NCI-H2029 (cell line): Measurements from ENCODE around the gene FAM131A.
"Not testable (repeated sequence)": the region's sequence is repeated elsewhere in the genome, so short reads cannot be mapped to it uniquely, and the experiment has no call there.

ENCODE experiments used
- DNase-seq: peaks from one replicate; lab custom pipeline; 2025; lab: John Stamatoyannopoulos, UW

FAM131A gene

GRCh38 chr3:184339451-184340135 lies 2.2 kb downstream of the FAM131A start:
- DNase-seq = not testable (repeated sequence)

GRCh38 chr3:184341925-184342324 lies 4.5 kb downstream of the FAM131A start:
- DNase-seq = peak; percentile 96

DNA sequence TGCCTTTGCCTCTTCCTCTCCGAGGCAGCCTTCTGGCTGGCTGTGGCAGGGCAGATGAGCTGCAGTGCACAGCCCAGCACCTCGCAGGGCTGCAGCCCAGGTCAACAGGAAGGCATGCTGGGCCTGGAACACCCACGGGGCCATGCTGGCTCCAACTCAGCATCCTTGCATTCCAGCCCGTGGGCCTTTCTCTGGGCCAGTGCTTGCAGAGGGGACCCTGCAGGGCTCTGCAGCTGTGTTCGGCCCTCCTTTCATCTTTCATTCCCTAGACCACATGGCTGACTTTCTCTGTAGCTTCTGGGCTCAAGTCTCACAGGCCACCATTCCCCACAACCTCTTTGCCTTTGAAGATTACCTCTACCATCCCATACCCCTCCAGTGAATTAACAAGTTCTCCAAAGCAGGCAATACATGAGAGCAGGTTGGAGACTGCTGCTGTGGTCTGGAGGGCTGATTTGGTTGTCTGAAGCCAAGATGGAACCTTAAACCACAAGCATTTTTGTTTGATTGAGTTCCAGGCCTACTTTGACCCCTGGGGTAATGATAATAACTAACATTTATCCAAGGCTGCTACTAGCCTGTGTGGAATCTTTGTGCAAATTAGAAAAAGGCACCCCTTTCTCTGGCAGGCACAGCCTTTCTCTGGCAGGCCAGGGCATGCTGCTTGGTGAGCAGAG lies 5.9 kb downstream of the FAM131A start:
- DNase-seq = no peak

DNA sequence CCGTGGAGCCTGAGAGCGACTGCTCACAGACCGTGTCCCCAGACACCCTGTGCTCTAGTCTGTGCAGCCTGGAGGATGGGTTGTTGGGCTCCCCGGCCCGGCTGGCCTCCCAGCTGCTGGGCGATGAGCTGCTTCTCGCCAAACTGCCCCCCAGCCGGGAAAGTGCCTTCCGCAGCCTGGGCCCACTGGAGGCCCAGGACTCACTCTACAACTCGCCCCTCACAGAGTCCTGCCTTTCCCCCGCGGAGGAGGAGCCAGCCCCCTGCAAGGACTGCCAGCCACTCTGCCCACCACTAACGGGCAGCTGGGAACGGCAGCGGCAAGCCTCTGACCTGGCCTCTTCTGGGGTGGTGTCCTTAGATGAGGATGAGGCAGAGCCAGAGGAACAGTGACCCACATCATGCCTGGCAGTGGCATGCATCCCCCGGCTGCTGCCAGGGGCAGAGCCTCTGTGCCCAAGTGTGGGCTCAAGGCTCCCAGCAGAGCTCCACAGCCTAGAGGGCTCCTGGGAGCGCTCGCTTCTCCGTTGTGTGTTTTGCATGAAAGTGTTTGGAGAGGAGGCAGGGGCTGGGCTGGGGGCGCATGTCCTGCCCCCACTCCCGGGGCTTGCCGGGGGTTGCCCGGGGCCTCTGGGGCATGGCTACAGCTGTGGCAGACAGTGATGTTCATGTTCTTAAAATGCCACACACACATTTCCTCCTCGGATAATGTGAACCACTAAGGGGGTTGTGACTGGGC lies 7.3 kb downstream of the FAM131A start:
- no peak for DNase-seq

DNA sequence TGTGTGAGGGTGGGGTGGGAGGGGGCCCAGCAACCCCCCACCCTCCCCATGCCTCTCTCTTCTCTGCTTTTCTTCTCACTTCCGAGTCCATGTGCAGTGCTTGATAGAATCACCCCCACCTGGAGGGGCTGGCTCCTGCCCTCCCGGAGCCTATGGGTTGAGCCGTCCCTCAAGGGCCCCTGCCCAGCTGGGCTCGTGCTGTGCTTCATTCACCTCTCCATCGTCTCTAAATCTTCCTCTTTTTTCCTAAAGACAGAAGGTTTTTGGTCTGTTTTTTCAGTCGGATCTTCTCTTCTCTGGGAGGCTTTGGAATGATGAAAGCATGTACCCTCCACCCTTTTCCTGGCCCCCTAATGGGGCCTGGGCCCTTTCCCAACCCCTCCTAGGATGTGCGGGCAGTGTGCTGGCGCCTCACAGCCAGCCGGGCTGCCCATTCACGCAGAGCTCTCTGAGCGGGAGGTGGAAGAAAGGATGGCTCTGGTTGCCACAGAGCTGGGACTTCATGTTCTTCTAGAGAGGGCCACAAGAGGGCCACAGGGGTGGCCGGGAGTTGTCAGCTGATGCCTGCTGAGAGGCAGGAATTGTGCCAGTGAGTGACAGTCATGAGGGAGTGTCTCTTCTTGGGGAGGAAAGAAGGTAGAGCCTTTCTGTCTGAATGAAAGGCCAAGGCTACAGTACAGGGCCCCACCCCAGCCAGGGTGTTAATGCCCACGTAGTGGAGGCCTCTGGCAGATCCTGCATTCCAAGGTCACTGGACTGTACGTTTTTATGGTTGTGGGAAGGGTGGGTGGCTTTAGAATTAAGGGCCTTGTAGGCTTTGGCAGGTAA lies 8.1 kb downstream of the FAM131A start:
- peak; percentile 76 for DNase-seq

DNA sequence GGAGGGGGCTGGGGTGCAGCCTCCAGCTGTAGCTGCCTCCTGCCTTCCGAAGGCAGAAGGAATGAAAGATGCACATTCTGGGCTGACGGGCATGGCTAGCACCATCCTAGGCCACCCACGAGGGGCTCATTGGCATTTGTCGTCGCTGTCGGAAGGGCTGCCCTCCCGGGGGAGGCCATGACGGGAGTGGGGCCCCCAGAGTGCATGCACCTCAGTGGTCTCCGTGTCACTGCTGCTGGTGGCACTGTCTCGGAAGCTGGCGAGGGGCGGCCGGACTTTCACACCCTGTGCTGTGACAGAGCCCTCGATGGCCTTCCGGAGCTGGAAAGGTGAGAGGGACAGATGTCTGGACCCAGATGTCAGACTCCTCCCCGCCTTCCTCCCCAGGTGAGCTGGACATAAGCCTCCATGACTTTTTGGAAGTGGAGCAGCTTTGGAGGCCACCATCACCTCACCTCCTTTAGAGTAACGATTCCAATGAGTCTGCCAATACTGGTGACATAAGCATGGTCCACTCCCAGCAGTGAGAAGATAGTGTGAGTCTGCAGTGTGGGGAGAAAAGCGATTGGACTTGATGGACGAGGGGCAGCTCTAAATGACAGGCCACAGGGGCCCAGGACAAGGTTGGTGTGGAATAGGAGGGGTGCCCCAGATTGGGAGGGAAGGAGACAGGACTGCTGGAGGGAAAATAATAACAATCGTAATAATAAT lies 9.2 kb downstream of the FAM131A start:
- no peak for DNase-seq

DNA sequence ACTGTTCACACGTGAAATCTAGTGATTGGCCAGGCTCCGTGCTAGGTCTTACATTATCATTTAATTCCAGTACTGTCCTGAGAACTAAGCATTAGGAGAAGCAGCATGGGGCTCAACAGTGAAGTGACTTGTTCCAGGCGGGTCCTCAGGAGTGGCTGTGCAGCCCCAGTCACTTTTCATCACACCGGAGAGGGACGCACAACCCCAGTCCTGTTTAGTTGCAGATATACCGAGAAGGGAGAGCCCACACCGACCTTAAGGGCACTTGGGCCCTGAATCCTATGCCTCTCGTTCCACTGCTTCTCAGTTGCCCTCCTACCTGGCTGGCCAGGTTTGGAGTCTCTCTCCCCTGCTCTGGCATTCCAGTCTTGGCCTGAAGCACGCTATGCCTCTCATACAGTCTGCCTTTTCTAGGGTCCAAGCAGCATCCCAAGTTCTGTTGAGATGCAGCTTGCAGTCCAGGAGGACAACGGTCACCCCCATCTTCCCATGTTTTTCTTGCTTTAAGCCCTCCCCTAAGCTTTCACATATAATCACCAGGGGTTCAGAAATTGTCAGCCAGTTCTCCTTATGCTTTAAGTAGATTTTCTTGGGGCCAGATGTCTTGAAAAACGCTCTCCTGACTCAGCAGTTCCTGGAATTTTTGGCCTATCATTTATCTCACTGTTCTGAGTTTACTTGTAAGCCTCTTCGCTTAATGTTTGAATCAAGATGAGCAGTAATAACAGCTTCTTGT lies 10.1 kb downstream of the FAM131A start:
- DNase-seq = no peak

- DNase-seq = no peak
These were observed 10.6 kb downstream of the FAM131A start for GRCh38 chr3:184348057-184348382.

DNA sequence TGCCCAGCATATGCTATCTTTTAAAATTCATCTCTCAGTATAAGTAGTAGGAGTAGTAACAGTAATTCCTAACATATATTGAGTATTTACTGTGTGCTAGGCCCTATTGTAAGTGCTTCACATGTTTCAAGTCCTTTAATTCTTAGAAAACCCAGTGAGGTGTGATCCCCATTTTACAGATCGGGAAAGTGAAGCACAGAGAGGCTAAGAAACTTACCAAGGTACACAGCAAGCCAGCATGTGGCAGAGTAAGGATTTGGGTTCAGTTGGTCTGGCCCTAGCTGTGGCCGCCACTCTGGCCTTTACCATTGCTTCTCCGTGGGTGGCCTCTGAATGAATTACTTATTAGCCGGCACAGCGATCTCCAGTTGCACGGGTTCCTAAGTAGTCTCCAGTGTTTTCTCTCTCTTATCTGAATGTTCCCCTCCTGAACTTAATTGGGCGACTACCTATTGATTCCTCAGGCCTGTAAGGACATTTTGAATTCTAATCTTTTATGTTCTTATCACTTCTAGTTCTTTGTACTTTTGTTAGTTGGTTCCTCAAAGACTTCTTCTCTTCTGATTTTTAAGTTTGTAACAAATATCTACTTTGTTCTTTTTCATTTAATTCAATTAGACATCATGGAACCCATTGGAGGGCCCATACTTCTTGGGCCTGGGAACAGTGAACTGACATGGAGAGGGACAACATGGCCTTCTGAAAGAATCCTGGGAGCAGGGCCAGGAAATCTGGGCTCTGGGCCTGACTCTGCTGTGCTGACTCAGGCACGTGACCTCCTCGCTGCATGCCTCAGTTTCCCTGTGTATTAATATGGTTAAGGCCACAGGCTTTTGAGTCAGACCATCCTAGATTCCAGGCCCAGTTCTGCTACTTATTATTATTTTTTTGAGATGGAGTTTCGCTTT lies 12.4 kb downstream of the FAM131A start:
- no peak for DNase-seq

GRCh38 chr3:184350618-184351017 lies 13.2 kb downstream of the FAM131A start:
- no peak for DNase-seq

DNA sequence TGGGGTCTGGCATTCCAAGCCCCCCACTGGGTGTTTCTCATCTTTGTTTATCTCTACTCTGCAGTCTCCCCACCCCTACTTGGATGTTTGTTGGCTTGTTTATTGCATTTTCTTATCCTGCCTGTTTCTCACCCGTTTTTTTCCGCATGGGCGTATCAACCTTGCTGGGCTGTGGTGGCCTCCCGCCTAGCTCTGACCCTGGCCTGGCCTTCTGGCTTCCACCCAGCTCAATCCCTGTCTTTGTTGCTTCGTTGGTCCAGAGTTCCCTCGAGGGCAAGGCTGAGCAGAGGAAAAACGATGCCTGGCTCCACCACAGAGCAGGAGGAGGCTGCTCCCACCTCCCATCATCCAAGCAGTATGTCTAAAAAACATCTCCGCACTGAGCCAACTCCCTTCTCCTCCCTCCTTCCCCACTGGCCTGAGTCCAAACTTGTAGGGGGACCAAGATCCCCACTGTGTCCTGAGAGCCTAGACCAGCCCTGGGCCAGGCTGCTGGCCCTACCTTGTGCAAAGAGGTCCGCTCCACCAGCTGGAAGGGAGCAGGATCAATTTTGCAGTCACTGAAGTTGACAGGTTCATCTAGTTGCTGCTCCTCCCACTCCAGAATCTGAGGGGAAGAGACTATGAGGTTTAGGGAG lies 14.2 kb downstream of the FAM131A start:
- no peak for DNase-seq

GRCh38 chr3:184352149-184352785 lies 14.9 kb downstream of the FAM131A start:
- DNase-seq = no peak

GRCh38 chr3:184352897-184353545 lies 15.6 kb downstream of the FAM131A start:
- DNase-seq = no peak

DNA sequence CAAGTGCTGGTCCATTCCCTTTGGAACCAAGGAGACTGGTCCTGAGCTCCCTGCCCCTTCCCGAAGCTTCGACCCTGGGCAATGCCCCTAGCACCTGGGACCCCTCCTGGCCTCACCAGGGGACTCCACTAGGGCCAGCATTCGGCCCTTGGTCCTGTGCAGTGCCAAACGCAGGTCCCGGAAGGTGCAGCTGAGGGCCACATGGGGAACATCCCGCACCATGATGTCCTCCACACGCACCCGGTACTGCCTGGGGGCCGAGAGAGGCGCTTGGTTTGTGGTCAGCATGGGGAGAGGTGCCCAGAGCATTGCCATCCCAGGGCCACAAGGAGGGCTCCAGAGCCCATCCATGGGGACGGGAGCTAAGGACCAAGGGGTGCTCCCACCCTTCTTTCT lies 16.1 kb downstream of the FAM131A start:
- no peak for DNase-seq

DNA sequence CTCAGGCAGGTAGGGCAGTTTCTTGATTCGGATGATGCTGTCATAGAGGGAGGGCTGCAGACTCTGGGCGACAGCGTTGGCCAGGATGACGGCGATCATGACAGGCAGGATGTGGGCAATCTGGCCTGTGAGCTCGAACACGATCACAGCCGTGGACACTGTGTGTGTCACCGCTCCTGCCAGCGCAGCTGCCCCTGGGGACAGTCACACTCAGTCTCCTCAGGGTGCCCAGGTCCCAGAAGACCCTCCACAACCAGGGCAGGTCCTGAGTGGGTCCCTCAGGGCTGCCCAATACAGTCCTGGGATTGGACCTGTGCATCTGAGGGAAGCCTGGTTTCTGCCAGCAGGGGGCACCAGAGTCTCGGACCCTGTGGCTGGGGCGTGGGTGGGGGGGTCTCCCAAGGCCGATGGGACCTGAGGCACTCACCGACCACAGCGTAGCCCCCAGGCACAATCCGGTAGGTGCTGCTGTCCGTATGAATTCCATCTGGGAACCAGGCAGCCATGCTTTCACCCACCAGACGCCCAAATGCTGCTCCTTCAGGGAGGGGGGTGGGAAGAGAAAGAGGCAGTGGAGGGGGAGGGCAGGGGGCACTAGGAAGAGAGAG lies 16.8 kb downstream of the FAM131A start:
- DNase-seq = no peak

- DNase-seq = no peak
These were observed 17.4 kb downstream of the FAM131A start for GRCh38 chr3:184354754-184355153.

GRCh38 chr3:184355261-184356040 lies 18.1 kb downstream of the FAM131A start:
- no peak for DNase-seq
